Kidney (tissue), 14 donors: ENCODE results near the gene LIPE. TPM values are rescaled to one million over a fixed set of nuclear protein-coding genes. Genes with fewer than 3 reads are reported as not detected.
A peak's percentile ranks its signal among the peaks of the same experiment; 100 is the strongest.

Source experiments
- DNase-seq, 5 donors: peaks; one replicate each; pipeline ENCODE4 v3.0.0-alpha.2; 2013 to 2020
- FAIRE-seq: peaks from 2 replicates; lab custom pipeline; 2012; peaks lifted over from hg19 to GRCh38; lab: Jason Lieb, UNC
- H3K27ac ChIP-seq, 2 donors: one replicate each; pipeline ENCODE4 v1.7.0; 2013; ENCODE audit warnings: low read depth in 2 of 2, low read length in 2 of 2, inconsistent platforms in 1 of 2
- H3K27me3 ChIP-seq: one replicate; pipeline ENCODE4 v1.7.1; 2013; ENCODE audit warnings: low read length, inconsistent platforms; ENCODE audit not compliant: control insufficient read depth, insufficient read depth
- H3K36me3 ChIP-seq, 3 donors: one replicate each; pipeline versions ENCODE4 v1.7.0 to v1.7.1; 2013; ENCODE audit warnings: low read length in 3 of 3, control low read depth in 1 of 3, inconsistent platforms in 1 of 3; ENCODE audit not compliant: insufficient read depth in 3 of 3, control insufficient read depth in 2 of 3
- H3K4me1 ChIP-seq, 3 donors: one replicate each; pipeline versions ENCODE4 v1.7.0 to v1.7.1; 2013; ENCODE audit warnings: low read length in 3 of 3, inconsistent platforms in 1 of 3, low read depth in 1 of 3; ENCODE audit not compliant: control insufficient read depth in 2 of 3, insufficient read depth in 2 of 3
- H3K4me3 ChIP-seq, 3 donors: one replicate each; pipeline versions ENCODE4 v1.7.0 to v1.8.1; 2013; ENCODE audit warnings: low read length in 3 of 3, control low read depth in 1 of 3, inconsistent platforms in 1 of 3
- H3K9ac ChIP-seq, 3 donors: one replicate each; pipeline versions ENCODE4 v1.7.0 to v1.7.1; 2013; ENCODE audit warnings: low read length in 3 of 3, control low read depth in 1 of 3, inconsistent platforms in 1 of 3
- H3K9me3 ChIP-seq, 3 donors: one replicate each; pipeline versions ENCODE4 v1.7.0 to v1.7.1; 2013; ENCODE audit warnings: low read length in 3 of 3, control low read depth in 1 of 3, inconsistent platforms in 1 of 3; ENCODE audit not compliant: control insufficient read depth in 2 of 3, insufficient read depth in 1 of 3
- CTCF ChIP-seq: IDR thresholded peaks from 3 replicates; pipeline ENCODE4 v1.5.1; 2012; ENCODE audit warnings: mild to moderate bottlenecking, moderate library complexity, borderline replicate concordance; ENCODE audit not compliant: insufficient read depth; ENCODE audit errors: extremely low read depth
- intact Hi-C: fragments of 100-400 bp; cut with DNase I; formaldehyde crosslinking; loops from one replicate; pipeline ENCODE4 v1.11.1; 2022
- polyA plus RNA-seq: library from polyadenylated mRNA; stranded (reverse); fragments of 350-450 nt; fragmentation: Illumina TruSeq; extraction: RNeasy Lipid Tissue Mini Kit (QIAGEN cat#74804); gene quantifications from one replicate; pipeline ENCODE4 v1.2.3, GENCODE V29; 2014; ENCODE audit warnings: low read depth, low replicate concordance; ENCODE audit not compliant: insufficient read depth
- total RNA-seq: library from RNA; stranded (reverse); fragmentation: NEBNext Ultra II Directional; extraction: Animal tissue kit (Norgen Biotek cat#: 25700); gene quantifications from one replicate; pipeline ENCODE4 v1.2.1, GENCODE V29; 2021
- donor health status: control.
- donor health status: control.
- donor health status: control.
- donor health status: control.
- donor health status: control.
- donor health status: DM: yes; HTN: yes; CAD: no.
- donor health status: Normal renal cell carcinoma (clear cell type).

The LIPE gene
- total and polyA plus RNA-seq, 2 donors from 2014 or later, result 8.9 to 9.9 TPM

- no peaks in the 10 kb centered on the region for H3K9me3 ChIP-seq
- peaks cover 0 to 6% (median 0%) of the 10 kb centered on the region in 3 donors for H3K4me1 ChIP-seq
- H3K9ac ChIP-seq, result no peak overlapping the region
- no peak for TF ChIP-seq CTCF
- intact Hi-C loops, result no loop called here
- H3K27ac ChIP-seq, result no peak overlapping the region
- no peak for FAIRE-seq
- DNase-seq, result peak in 2 of 5 donors; percentile 14 to 68
- H3K36me3 ChIP-seq, result no peaks in the 10 kb centered on the region
- no peaks in the 10 kb centered on the region for H3K27me3 ChIP-seq
- peak overlapping the region in 2 of 3 donors; percentile 63 to 65 for H3K4me3 ChIP-seq
These were observed 24.6 kb downstream of the LIPE start for GRCh38 chr19:42402376-42403116.

- H3K36me3 ChIP-seq, result no peaks in the 10 kb centered on the region
- FAIRE-seq (no peak), DNase-seq (peak; percentile 90 to 95 (median 94))
- TF ChIP-seq CTCF, result peak; percentile 64
- H3K9ac ChIP-seq, result peak overlapping the region in 2 of 3 donors; percentile 35 to 46
- H3K4me1 ChIP-seq, result peaks cover 0 to 10% (median 0%) of the 10 kb centered on the region in 3 donors
- no peaks in the 10 kb centered on the region for H3K27me3 ChIP-seq
- peak overlapping the region; percentile 55 to 65 (median 63) for H3K4me3 ChIP-seq
- no peaks in the 10 kb centered on the region for H3K9me3 ChIP-seq
- no peak overlapping the region for H3K27ac ChIP-seq
- intact Hi-C loops, result no loop called here
These were observed 25.6 kb downstream of the LIPE start for GRCh38 chr19:42401365-42402303.

GRCh38 chr19:42400404-42400803 lies 26.8 kb downstream of the LIPE start:
- intact Hi-C loops, result no loop called here
- FAIRE-seq (no peak), DNase-seq (no peak)
- Histone ChIP-seq H3K4me3 (no peak overlapping the region), H3K9ac (no peak overlapping the region), H3K27me3 (no peaks in the 10 kb centered on the region), H3K4me1 (peaks cover 0 to 13% (median 0%) of the 10 kb centered on the region in 3 donors), H3K36me3 (no peaks in the 10 kb centered on the region), H3K27ac (no peak overlapping the region), H3K9me3 (no peaks in the 10 kb centered on the region)
- TF ChIP-seq CTCF, result no peak
